ENCODE data around the gene DRC7.

DRC7 gene

DNA sequence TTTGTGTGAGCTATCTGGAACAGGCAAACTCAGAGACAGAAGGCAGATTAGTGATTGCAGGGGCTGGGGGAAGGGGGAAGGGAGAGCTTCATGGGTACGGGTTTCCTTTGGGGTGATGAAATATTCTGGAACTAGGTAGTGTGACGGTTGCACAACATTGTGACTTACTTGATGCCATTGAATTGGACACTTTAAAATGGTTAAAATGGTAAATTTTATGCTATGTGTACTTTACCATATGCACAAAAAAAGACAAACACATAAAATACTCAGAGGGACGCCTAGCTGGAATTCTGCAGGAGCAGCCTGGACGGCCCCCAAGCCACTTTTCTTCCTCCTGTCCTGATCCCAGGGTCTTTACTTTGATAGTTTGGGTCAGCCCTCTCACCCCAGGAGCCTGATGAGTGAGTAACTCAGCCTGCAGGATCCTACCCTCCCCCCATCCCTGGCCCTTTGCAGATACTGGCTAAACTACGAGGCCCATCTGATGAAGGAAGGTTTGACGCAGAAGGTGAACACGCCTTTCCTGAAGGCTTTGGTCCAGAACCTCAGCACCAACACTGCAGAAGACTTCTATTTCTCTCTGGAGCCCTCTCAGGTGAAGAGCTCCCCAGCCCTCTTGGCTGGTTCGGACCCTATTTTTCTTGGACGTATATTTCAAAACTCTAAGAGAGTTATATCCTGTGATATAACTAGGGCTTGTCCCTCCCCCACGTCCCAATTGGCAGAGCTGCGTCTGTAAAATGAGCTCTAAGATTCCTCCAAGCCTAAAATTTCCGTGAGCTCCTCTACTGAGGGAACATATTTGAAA, 18.7 kb upstream of the DRC7 start:
- no peak for DNase-seq (ENCODE audit: low spot score)

DNA sequence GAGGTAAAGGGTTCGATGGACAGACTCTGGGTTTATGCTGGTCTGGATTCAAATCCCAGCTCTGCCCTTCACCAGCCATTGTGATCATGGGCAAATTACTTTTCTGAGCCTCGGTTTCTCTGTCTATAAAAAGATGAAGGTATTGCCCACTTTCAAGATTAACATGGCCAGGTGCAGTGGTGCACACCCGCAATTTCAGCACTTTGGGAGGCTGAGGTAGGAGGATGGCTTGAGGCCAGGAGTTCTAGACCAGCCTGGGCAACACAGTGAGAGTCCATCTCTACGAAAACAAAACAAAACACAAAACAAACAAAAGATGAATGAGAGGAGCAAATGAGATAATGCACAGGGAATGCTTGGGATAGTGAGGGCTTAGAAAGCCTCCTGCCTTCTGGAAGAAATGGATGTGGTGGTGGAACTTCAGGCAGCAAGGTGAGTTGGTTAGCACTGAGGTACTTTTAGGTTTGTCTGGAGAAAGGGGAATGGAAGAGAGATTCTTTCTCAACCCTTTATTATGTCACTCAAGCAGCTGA, 18.0 kb upstream of the DRC7 start:
- DNase-seq (ENCODE audit: low spot score) = no peak

DNA sequence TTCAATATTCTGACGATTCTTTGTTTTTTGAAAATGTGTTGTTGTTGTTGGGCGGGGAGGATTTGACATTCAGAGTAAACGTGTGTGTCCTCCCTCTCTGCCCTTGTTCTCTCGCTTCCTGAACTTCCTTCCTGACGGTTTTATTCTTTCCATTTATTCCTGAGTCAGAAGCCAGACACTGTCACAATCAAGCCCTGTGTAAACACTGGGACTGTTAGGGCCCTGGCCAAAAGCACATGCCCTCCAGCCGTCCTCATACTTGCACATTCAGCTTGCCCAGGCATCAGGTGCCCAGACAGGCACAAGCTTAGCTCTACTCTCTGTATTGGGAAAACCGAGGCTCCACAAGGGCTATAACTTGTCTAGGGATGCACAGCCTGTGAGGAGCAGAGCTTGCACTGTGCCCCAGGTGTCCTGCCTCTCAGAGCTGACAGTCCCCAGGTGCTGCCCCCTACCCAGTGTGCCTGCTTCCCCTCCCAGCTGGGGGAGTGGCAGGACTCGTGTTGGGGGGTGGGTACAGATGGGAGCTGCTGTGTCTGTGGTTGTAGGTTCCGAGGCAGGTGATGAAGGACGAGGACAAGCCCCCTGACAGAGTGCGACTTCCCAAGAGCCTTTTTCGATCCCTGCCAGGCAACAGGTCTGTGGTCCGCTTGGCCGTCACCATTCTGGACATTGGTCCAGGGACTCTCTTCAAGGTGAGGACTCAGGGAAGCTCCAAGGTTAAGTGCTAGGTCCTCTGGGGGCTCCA, 16.8 kb upstream of the DRC7 start:
- no peak for DNase-seq (ENCODE audit: low spot score)

DNA sequence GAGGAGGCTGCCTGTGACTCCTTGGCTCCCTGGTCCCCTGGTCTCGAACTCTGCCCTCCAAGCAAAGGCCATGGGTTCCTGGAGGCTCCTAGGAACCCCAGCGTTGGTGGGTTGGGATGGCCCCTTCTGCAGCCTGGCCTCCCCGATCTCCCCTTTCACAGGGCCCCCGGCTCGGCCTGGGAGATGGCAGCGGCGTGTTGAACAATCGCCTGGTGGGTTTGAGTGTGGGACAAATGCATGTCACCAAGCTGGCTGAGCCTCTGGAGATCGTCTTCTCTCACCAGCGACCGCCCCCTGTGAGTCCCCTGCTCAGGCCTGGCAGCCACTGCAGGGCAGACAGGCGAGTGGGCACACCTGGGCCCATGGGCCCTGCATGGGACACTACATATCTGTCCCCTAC, 15.6 kb upstream of the DRC7 start:
- no peak for DNase-seq (ENCODE audit: low spot score)

DNA sequence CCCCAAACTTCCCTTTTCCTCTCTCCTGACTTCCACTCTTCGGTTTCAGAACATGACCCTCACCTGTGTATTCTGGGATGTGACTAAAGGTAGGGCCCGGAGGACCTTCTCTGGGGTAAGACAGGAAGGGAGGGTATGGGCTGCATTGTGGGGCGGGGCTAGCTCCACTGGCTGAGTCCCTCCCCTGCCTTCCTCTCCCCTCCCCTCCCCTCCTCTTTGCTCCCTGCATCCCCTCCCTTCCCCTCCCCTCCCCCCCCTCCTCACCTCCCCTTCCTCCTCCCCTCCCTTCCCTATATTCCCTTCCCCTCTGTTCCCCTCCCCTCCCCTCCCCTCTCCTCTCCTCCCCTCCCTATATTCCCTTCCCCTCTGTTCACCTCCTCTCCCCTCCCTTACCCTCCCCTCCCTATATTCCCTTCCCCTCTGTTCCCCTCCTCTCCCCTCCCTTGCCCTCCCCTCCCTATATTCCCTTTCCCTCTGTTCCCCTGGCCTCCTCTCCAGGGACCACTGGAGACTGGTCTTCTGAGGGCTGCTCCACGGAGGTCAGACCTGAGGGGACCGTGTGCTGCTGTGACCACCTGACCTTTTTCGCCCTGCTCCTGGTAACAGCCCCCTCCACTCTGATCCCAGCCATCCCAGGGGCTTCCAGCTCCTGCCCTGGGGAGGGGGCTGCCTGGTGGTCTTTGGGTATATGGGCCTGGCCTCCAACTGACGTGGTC, 14.7 kb upstream of the DRC7 start:
- DNase-seq (ENCODE audit: low spot score) = no peak

GRCh38 chr16:57680842-57681375, 13.7 kb upstream of the DRC7 start:
- DNase-seq (ENCODE audit: low spot score) = no peak

DNA sequence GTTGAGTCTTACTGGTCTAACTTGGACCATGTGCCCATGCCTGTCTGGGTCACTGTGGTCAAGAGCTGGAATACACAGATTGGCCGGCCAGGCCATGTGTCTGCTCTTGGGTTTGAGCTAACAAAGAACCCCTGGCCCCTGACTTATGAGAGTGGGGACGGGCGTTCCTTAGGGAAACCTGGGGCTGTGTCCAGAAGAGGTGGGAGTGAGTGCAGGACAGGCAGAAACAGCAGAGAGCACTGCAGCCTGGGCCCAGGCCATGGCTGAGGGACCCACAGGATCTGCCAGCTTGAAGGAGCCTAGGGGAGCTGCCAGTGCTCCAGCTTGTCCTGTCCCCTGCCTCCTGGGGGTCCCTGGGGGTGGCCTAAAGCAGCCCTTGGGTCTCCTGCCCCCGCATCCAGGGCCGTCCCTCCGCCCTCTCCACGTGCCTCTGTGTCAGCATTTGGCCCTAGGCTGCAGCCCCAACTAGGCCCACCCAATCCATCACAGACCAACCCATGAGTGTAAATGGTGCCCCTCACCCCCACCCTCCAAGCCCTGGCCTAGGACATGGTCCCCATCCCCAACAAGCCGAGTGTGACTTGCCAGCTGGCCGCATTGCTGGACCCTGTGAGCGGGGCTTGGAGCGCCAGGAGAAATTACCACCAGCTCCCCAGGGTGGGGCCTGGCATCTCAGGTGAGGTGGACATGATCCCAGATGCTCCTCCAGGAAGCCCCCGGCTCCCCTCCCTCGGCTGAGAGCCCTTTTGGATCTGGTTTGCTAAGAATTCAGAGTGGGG, 12.5 kb upstream of the DRC7 start:
- no peak for DNase-seq (ENCODE audit: low spot score)

- no peak for DNase-seq (ENCODE audit: low spot score)
Measured at GRCh38 chr16:57682809-57683635, 11.6 kb upstream of the DRC7 start.

DNA sequence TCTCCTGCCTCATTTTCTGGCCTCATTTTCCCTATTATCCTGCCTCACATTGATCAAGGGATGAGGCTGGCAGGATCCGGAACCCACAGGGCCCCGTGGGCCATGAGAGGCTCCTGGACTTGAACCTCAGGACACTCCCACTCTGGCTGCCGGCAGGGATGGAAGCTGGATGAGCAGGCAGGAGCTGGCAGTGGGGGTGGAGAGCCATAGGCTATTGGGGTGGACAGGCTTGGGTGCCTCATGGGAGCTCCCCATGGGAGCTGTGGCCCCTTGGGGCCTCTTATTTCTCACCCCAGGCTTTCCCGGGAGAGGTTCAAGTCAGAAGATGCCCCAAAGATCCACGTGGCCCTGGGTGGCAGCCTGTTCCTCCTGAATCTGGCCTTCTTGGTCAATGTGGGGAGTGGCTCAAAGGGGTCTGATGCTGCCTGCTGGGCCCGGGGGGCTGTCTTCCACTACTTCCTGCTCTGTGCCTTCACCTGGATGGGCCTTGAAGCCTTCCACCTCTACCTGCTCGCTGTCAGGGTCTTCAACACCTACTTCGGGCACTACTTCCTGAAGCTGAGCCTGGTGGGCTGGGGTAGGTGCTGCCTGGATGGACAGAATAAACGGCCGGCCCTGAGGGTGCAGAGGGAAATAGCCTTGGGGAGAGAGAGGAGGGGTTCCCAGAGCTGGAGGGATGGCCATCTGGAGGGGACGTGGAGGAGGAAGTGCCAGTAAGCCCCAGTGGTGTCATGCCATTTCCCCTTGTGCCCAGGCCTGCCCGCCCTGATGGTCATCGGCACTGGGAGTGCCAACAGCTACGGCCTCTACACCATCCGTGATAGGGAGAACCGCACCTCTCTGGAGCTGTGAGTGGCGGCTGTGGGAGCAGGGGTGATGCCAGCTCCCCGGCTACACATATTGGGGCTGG, 10.7 kb upstream of the DRC7 start:
- DNase-seq (ENCODE audit: low spot score) = no peak

DNA sequence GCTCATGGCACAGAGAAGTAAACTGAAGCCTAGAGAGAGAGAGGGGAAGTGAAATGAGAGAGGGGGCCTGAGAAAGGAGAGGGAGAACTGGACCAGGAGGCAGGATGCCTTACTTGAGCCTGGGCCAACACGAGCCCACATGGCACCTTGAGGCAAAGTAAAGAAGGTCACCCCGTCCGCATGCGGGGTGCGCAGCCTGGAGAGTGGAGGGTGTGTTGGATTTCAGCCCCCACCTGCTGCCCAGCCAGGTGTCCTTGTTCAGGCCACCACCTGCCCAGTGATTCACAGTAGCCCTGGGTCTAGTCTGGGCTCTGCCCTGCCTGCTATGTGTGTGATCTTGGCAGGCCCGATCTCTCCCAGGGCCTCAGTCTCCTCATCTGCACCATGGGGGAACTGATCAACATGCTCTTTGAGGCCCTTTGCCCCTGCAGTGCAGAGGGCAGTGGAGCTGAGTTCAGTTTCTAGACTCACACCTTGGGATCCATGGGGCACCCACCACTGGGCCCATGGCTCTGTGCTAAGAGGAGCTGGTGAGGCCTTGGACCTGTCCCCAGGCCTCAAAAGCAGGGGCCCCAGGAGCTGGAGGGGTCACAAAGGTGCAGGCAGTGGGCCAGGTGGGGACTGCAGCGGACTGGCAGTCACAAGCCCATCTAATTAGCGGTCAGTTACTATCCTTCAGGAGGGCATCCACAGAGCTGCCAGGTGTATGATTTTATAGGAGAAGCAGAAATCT, 9.8 kb upstream of the DRC7 start:
- no peak for DNase-seq (ENCODE audit: low spot score)

GRCh38 chr16:57685633-57686032, 9.0 kb upstream of the DRC7 start:
- DNase-seq (ENCODE audit: low spot score) = no peak

GRCh38 chr16:57686577-57686976, 8.0 kb upstream of the DRC7 start:
- DNase-seq (ENCODE audit: low spot score) = no peak

GRCh38 chr16:57687363-57687929, 7.2 kb upstream of the DRC7 start:
- no peak for DNase-seq (ENCODE audit: low spot score)

DNA sequence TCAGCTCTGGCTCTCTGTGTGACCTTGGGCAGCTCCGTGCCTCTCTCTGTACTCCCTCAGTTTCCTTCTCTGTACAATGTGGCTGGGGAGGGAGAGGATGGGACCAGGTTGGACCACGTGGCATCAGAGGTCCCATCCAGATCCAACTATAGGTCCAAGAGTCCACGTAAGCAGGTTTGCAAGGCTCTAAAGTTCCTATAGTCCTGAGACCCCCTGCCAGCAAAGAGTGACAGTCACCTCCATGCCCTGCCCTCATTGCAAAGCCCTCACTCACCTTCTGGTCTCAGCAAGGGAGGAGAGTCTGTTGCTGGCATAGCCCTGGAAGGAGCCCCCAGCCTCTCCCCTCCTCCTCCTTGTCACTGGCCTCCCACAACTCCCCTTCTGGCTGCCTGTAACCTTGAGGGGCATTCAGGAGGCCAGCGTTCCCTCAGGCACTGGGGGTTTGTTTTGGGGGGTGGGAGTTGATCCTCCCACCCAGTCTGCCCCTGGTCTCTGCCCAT, 6.1 kb upstream of the DRC7 start:
- DNase-seq (ENCODE audit: low spot score) = no peak

- no peak for DNase-seq (ENCODE audit: low spot score)
Measured at GRCh38 chr16:57688987-57689761, 5.4 kb upstream of the DRC7 start.

DNA sequence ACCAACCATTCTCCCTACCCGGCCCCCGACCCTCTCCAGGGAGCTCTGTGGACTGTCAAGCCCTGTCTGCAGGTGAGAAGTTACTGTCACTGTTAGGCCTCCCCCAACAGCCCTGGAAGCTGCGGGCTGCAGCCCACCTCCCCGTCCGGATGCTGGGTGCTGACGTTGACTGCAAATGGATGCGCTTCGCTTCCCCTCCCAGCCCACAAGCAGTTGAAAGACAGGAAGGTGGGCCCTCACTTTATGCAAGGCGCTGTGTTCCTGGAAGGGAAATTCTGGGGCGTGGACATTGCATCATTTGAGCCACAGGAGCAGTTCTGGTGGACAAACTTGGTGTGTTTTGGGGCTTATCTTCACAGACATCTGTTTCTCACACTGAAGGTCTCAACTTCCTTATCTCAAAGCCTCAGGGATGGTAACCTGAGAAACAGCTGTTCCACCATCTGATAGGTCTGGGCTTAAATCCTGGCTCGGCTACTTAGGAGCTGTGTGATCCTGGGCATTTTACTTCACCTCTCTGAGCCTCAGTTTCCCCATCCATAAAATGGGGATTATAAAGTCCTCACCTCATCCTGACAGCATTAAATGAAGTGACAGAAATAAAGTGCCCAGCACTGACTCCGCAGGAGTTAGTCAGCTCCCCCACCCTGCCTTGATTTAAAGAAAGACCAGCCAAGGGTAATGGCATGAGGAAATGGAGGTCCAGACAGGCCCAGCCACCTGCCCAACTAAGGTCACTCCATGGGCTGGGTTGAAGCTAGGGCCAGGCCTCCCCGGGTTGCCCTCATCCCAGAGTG, 4.6 kb upstream of the DRC7 start:
- no peak for DNase-seq (ENCODE audit: low spot score)
